ENCODE measurements around the gene ECEL1.

The ECEL1 gene

GRCh38 chr2:232482301-232483238, 5.1 kb downstream of the ECEL1 start:
- H3K4me1 ChIP-seq (ENCODE audit: low read length) = no peaks in the 10 kb centered on the region
- no peaks in the 10 kb centered on the region for H3K36me3 ChIP-seq (replicated peaks; ENCODE audit: low read depth, low read length)
- H3K27ac ChIP-seq (ENCODE audit: low read length) = no peak overlapping the region
- H2AFZ ChIP-seq (ENCODE audit: low read depth, low read length) = no peak overlapping the region
- H3K79me2 ChIP-seq (ENCODE audit: low read length) = no peaks in the 10 kb centered on the region
- no peaks in the 10 kb centered on the region for H3K9me3 ChIP-seq (ENCODE audit: insufficient read depth, low read length)
- TF ChIP-seq CTCF (IDR thresholded peaks at IDR 0.05; ENCODE audit: low read depth, low read length) (no peak), EZH2phosphoT487 (IDR thresholded peaks at IDR 0.05; ENCODE audit: low read depth) (no peak)
- no peaks in the 10 kb centered on the region for H4K20me1 ChIP-seq (ENCODE audit: insufficient read depth, low read length)
- no peaks in the 10 kb centered on the region for H3K27me3 ChIP-seq (ENCODE audit: low read depth, low read length)
- no peak overlapping the region for H3K4me2 ChIP-seq (ENCODE audit: low read length)
- no peak overlapping the region for H3K4me3 ChIP-seq (ENCODE audit: low read length)
- H3K9ac ChIP-seq (ENCODE audit: low read length) = no peak overlapping the region

GRCh38 chr2:232481322-232482140, 6.1 kb downstream of the ECEL1 start:
- Histone ChIP-seq H3K9me3 (ENCODE audit: insufficient read depth, low read length) (no peaks in the 10 kb centered on the region), H3K4me3 (ENCODE audit: low read length) (no peak overlapping the region), H3K27me3 (ENCODE audit: low read depth, low read length) (no peaks in the 10 kb centered on the region), H3K9ac (ENCODE audit: low read length) (no peak overlapping the region), H3K4me1 (ENCODE audit: low read length) (no peaks in the 10 kb centered on the region), H2AFZ (ENCODE audit: low read depth, low read length) (no peak overlapping the region), H3K36me3 (replicated peaks; ENCODE audit: low read depth, low read length) (no peaks in the 10 kb centered on the region), H4K20me1 (ENCODE audit: insufficient read depth, low read length) (no peaks in the 10 kb centered on the region), H3K79me2 (ENCODE audit: low read length) (no peaks in the 10 kb centered on the region), H3K27ac (ENCODE audit: low read length) (no peak overlapping the region), H3K4me2 (ENCODE audit: low read length) (no peak overlapping the region)
- no peak for TF ChIP-seq CTCF (IDR thresholded peaks at IDR 0.05; ENCODE audit: low read depth, low read length)
- TF ChIP-seq EZH2phosphoT487 (IDR thresholded peaks at IDR 0.05; ENCODE audit: low read depth) = no peak

- no peak overlapping the region for H3K9ac ChIP-seq (ENCODE audit: low read length)
- no peaks in the 10 kb centered on the region for H3K36me3 ChIP-seq (replicated peaks; ENCODE audit: low read depth, low read length)
- H3K9me3 ChIP-seq (ENCODE audit: insufficient read depth, low read length) = no peaks in the 10 kb centered on the region
- no peak overlapping the region for H2AFZ ChIP-seq (ENCODE audit: low read depth, low read length)
- TF ChIP-seq EZH2phosphoT487 (IDR thresholded peaks at IDR 0.05; ENCODE audit: low read depth) = no peak
- TF ChIP-seq CTCF (IDR thresholded peaks at IDR 0.05; ENCODE audit: low read depth, low read length) = no peak
- H3K4me3 ChIP-seq (ENCODE audit: low read length) = no peak overlapping the region
- H3K79me2 ChIP-seq (ENCODE audit: low read length) = no peaks in the 10 kb centered on the region
- H4K20me1 ChIP-seq (ENCODE audit: insufficient read depth, low read length) = no peaks in the 10 kb centered on the region
- no peak overlapping the region for H3K4me2 ChIP-seq (ENCODE audit: low read length)
- no peaks in the 10 kb centered on the region for H3K27me3 ChIP-seq (ENCODE audit: low read depth, low read length)
- H3K4me1 ChIP-seq (ENCODE audit: low read length) = no peaks in the 10 kb centered on the region
- H3K27ac ChIP-seq (ENCODE audit: low read length) = no peak overlapping the region
These were observed 7.1 kb downstream of the ECEL1 start for GRCh38 chr2:232480201-232481190.
